SK-N-SH (cell line): ENCODE data around the gene APOC3. TPM values are rescaled to one million over a fixed set of nuclear protein-coding genes. Genes with fewer than 3 reads are reported as not detected.

Experiments
- CTCF ChIA-PET: fragments of 300-600, 350-600 bp; formaldehyde crosslinking; extraction: SDS; loops from one replicate; lab custom pipeline; 2021; lab: Yijun Ruan, JAX
- POLR2A ChIA-PET: fragments of 350-600 bp; sonication (Branson Sonifier 250); formaldehyde crosslinking; extraction: SDS; loops from one replicate; lab custom pipeline; 2020; ENCODE audit warnings: antibody characterized with exemption, inconsistent platforms; lab: Yijun Ruan, JAX
- DNase-seq: peaks from one replicate; pipeline ENCODE4 v3.0.0; 2012
- H2AFZ ChIP-seq: fragments of 200-600 bp; sonication (generic); 2 replicates; pipeline ENCODE4 v1.8.1; 2016; ENCODE audit warnings: antibody characterized with exemption, mild to moderate bottlenecking, low read depth
- H3F3A ChIP-seq: fragments of 200-600 bp; sonication (generic); replicated peaks from 2 replicates; pipeline ENCODE3; 2016; ENCODE audit warnings: antibody characterized with exemption, mild to moderate bottlenecking; ENCODE audit not compliant: insufficient read depth
- H3K27ac ChIP-seq, 2 experiments: fragments of 200-500 bp in 1 of 2; fragments of 200-600 bp in 1 of 2; sonication (Bioruptor generic) in 1 of 2; sonication (generic), shearing (Covaris generic) in 1 of 2; 2 replicates each; pipeline versions ENCODE4 v1.5.1 to v1.6.1; 2014 to 2016; ENCODE audit warnings: low read depth in 2 of 2, inconsistent platforms in 1 of 2, low read length in 1 of 2, mild to moderate bottlenecking in 1 of 2, mixed read lengths in 1 of 2
- H3K27me3 ChIP-seq: fragments of 200-600 bp; sonication (generic), shearing (Covaris generic); 2 replicates; pipeline ENCODE4 v1.6.1; 2016; ENCODE audit warnings: mixed run types; ENCODE audit not compliant: insufficient read depth
- H3K36me3 ChIP-seq, 2 experiments: fragments of 200-500 bp in 1 of 2; fragments of 200-600 bp in 1 of 2; sonication (Bioruptor generic) in 1 of 2; sonication (generic) in 1 of 2; replicated peaks in 1 of 2; 2 replicates each; pipeline versions ENCODE3 to v1.5.1; 2014 to 2016; ENCODE audit warnings: low read length in 1 of 2, mild to moderate bottlenecking in 1 of 2; ENCODE audit not compliant: insufficient read depth in 2 of 2, control insufficient read depth in 1 of 2
- H3K4me1 ChIP-seq, 2 experiments: fragments of 200-500 bp in 1 of 2; fragments of 200-600 bp in 1 of 2; sonication (Bioruptor generic) in 1 of 2; sonication (generic), shearing (Covaris generic) in 1 of 2; 2 replicates each; pipeline versions ENCODE4 v1.5.1 to v1.6.1; 2014 to 2016; ENCODE audit warnings: low read depth in 1 of 2, low read length in 1 of 2, mixed run types in 1 of 2; ENCODE audit not compliant: insufficient read depth in 2 of 2, control insufficient read depth in 1 of 2
- H3K4me2 ChIP-seq: fragments of 200-600 bp; sonication (generic), shearing (Covaris generic); 2 replicates; pipeline ENCODE4 v1.6.1; 2017; ENCODE audit warnings: mixed run types
- H3K4me3 ChIP-seq, 2 experiments: fragments of 200-500 bp in 1 of 2; fragments of 200-600 bp in 1 of 2; sonication (Bioruptor generic) in 1 of 2; sonication (generic), shearing (Covaris generic) in 1 of 2; 2 replicates each; pipeline versions ENCODE4 v1.5.1 to v1.8.1; 2014 to 2016; ENCODE audit warnings: low read depth in 2 of 2, inconsistent platforms in 1 of 2, low read length in 1 of 2, mild to moderate bottlenecking in 1 of 2, mixed read lengths in 1 of 2, moderate library complexity in 1 of 2
- H3K79me2 ChIP-seq: fragments of 200-600 bp; sonication (generic); 2 replicates; pipeline ENCODE4 v1.8.1; 2017; ENCODE audit warnings: mild to moderate bottlenecking; ENCODE audit not compliant: insufficient read depth
- H3K9ac ChIP-seq: fragments of 200-600 bp; sonication (generic); 2 replicates; pipeline ENCODE4 v1.6.1; 2017; ENCODE audit warnings: mixed run types
- H3K9me2 ChIP-seq: fragments of 200-600 bp; sonication (generic); 2 replicates; pipeline ENCODE4 v1.6.1; 2017; ENCODE audit warnings: mixed run types
- H3K9me3 ChIP-seq: fragments of 200-600 bp; sonication (generic); 2 replicates; pipeline ENCODE4 v1.6.1; 2017; ENCODE audit warnings: mixed run types, mild to moderate bottlenecking, moderate library complexity
- H4K20me1 ChIP-seq: fragments of 200-600 bp; sonication (generic); 2 replicates; pipeline ENCODE4 v1.6.1; 2017; ENCODE audit warnings: mild to moderate bottlenecking, mixed run types; ENCODE audit not compliant: insufficient read depth
- ELF1 ChIP-seq: IDR thresholded peaks from 2 replicates; pipeline ENCODE4 v1.4.0; 2012
- EZH2phosphoT487 ChIP-seq: fragments of 200-600 bp; sonication (generic); IDR thresholded peaks from 2 replicates; pipeline ENCODE4 v1.6.1; 2017; ENCODE audit warnings: low read depth, mixed run types, mild to moderate bottlenecking, antibody characterized with exemption, moderate library complexity, borderline replicate concordance
- FOSL2 ChIP-seq: IDR thresholded peaks from 2 replicates; pipeline ENCODE4 v1.4.0; 2012; ENCODE audit warnings: low read depth, mild to moderate bottlenecking, moderate library complexity, borderline replicate concordance
- FOXJ3 ChIP-seq: sonication (generic); formaldehyde crosslinking; IDR thresholded peaks from 2 replicates; pipeline ENCODE4 v1.5.1; 2020; ENCODE audit warnings: mild to moderate bottlenecking, missing genetic modification reagents
- FOXM1 ChIP-seq: IDR thresholded peaks from 2 replicates; pipeline ENCODE4 v1.4.0; 2012; ENCODE audit warnings: low read depth, mild to moderate bottlenecking
- GABPA ChIP-seq: IDR thresholded peaks from 2 replicates; pipeline ENCODE4 v1.4.0; 2012; ENCODE audit warnings: low read depth, mild to moderate bottlenecking
- JUND ChIP-seq: IDR thresholded peaks from 2 replicates; pipeline ENCODE4 v1.4.0; 2012
- MXI1 ChIP-seq: IDR thresholded peaks from 2 replicates; pipeline ENCODE4 v1.6.1; 2012; ENCODE audit warnings: mild to moderate bottlenecking, low read depth, low read length, improper control_type of control experiment
- NFIC ChIP-seq: IDR thresholded peaks from 2 replicates; pipeline ENCODE4 v1.4.0; 2012; ENCODE audit warnings: borderline replicate concordance
- POLR2AphosphoS5 ChIP-seq: IDR thresholded peaks from 2 replicates; pipeline ENCODE4 v1.6.1; 2012; ENCODE audit warnings: low read depth, low read length
- RAD21 ChIP-seq: IDR thresholded peaks from 2 replicates; pipeline ENCODE4 v1.6.1; 2012; ENCODE audit warnings: mild to moderate bottlenecking, low read length
- RCOR1 ChIP-seq: fragments of 150-350 bp; IDR thresholded peaks from 2 replicates; pipeline ENCODE4 v1.6.1; 2017; ENCODE audit warnings: antibody characterized with exemption, low read length
- RFX5 ChIP-seq: IDR thresholded peaks from 2 replicates; pipeline ENCODE4 v1.6.1; 2012; ENCODE audit warnings: mild to moderate bottlenecking, improper control_type of control experiment, low read length
- RXRA ChIP-seq: IDR thresholded peaks from 2 replicates; pipeline ENCODE4 v1.4.0; 2012; ENCODE audit warnings: low read depth, mild to moderate bottlenecking, borderline replicate concordance
- SIN3A ChIP-seq: IDR thresholded peaks from 2 replicates; pipeline ENCODE4 v1.6.1; 2012; ENCODE audit warnings: low read depth, mild to moderate bottlenecking, low read length, moderate library complexity, borderline replicate concordance
- TAF1 ChIP-seq: IDR thresholded peaks from 2 replicates; pipeline ENCODE4 v1.6.1; 2012; ENCODE audit warnings: low read depth, mild to moderate bottlenecking, low read length, moderate library complexity, borderline replicate concordance
- WGBS: methylation state at CpG from one replicate; pipeline ENCODE4 v1.1.6; 2017; ENCODE audit warnings: low lambda C conversion rate; 5-methylcytosine and 5-hydroxymethylcytosine counted together
- polyA plus RNA-seq, 3 experiments: library from polyadenylated mRNA; depleted of rRNA; stranded (reverse); fragments of >200 nt; gene quantifications; 2 replicates each; pipeline ENCODE4 v1.2.3, GENCODE V29; 2012
- TF ChIP-seq, protein P1 (sequence below): IDR thresholded peaks from 2 replicates; pipeline ENCODE4 v1.4.0; 2012; ENCODE audit warnings: low read depth, borderline replicate concordance
- TF ChIP-seq, protein P2 (sequence below): IDR thresholded peaks from 2 replicates; pipeline ENCODE4 v1.4.0; 2012; ENCODE audit warnings: low read depth, borderline replicate concordance

The APOC3 gene
- polyA plus RNA-seq, 1 of the 3 experiments (the other 2 are of a cell fraction), result not detected

DNA sequence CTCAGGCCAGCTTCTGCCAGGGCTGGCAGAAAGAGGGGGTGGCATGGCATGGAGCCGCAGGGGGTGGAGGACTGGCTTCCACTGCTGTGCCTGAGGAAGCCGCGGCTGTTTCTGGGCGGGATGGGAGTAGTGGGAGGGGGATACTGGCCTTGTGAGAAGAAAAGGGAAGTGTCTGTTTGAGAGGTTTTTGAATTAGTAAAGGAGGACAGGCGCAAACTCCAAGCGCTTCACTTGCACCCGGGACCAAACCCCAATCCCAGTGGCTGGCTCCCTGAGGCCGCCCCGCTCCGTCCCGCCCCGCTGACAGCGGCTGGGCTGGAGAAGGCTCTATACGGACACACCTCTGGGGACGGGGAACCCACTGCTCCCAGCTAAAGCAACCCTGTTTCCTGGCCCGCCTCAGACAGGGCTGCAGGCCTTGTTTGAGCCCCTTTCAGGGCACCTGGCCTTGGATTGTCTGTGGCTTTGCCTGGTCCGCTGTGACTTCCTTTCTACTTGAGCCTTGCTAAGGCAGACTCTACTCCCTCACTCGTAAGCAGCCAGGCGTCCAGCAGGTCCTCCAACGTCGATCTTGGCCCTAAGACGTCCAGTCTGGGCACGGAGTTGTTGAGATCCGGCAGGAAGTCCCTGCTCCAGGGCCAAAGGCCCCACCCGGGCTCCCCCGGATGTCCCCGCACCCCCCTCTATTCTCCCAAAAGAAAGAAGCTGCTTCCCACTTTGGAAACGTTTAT, 5.5 kb downstream of the APOC3 start:
- no peaks in the 10 kb centered on the region for H3F3A ChIP-seq
- no peaks in the 10 kb centered on the region for H4K20me1 ChIP-seq
- H3K27me3 ChIP-seq, result no peaks in the 10 kb centered on the region
- H3K9me2 ChIP-seq, result no peaks in the 10 kb centered on the region
- no peak overlapping the region for H3K4me2 ChIP-seq
- peaks cover 0 to 10% of the 10 kb centered on the region in 2 experiments; a peak in 1 of 4 replicates for H3K4me1 ChIP-seq
- no peaks in the 10 kb centered on the region for H3K9me3 ChIP-seq
- no peak overlapping the region for H3K4me3 ChIP-seq
- CTCF ChIA-PET, result interaction anchor here (0.9 to 3.1 kb wide), 20 partner anchors 10 to 309 kb away, joined by 3 to 59 read pairs (median 4); partner anchors contain the start of genes APOA4, APOA5, PAFAH1B2 and ZPR1
- no peaks in the 10 kb centered on the region for H3K36me3 ChIP-seq
- DNase-seq, result no peak
- no peak overlapping the region for H3K9ac ChIP-seq
- TF ChIP-seq JUND, result no peak
- TF ChIP-seq TAF1, result no peak
- TF ChIP-seq FOSL2, result no peak
- TF ChIP-seq GABPA, result no peak
- TF ChIP-seq RFX5, result no peak
- TF ChIP-seq ELF1, result no peak
- no peak for TF ChIP-seq MXI1
- TF ChIP-seq EZH2phosphoT487, result no peak
- no peak for TF ChIP-seq POLR2AphosphoS5
- TF ChIP-seq RAD21, result no peak
- no peak for TF ChIP-seq SIN3A
- TF ChIP-seq FOXM1, result no peak
- no peak for TF ChIP-seq NFIC
- TF ChIP-seq, protein P1, sequence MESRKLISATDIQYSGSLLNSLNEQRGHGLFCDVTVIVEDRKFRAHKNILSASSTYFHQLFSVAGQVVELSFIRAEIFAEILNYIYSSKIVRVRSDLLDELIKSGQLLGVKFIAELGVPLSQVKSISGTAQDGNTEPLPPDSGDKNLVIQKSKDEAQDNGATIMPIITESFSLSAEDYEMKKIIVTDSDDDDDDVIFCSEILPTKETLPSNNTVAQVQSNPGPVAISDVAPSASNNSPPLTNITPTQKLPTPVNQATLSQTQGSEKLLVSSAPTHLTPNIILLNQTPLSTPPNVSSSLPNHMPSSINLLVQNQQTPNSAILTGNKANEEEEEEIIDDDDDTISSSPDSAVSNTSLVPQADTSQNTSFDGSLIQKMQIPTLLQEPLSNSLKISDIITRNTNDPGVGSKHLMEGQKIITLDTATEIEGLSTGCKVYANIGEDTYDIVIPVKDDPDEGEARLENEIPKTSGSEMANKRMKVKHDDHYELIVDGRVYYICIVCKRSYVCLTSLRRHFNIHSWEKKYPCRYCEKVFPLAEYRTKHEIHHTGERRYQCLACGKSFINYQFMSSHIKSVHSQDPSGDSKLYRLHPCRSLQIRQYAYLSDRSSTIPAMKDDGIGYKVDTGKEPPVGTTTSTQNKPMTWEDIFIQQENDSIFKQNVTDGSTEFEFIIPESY, result no peak
- no peak for TF ChIP-seq RXRA
- TF ChIP-seq FOXJ3 (CRISPR knock-in tag), result no peak
- TF ChIP-seq, protein P2, sequence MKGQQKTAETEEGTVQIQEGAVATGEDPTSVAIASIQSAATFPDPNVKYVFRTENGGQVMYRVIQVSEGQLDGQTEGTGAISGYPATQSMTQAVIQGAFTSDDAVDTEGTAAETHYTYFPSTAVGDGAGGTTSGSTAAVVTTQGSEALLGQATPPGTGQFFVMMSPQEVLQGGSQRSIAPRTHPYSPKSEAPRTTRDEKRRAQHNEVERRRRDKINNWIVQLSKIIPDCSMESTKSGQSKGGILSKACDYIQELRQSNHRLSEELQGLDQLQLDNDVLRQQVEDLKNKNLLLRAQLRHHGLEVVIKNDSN, result no peak
- no peak for TF ChIP-seq RCOR1
- WGBS, result 91% methylated on average over 22 of the region's 28 CpGs
- no peak overlapping the region for H3K27ac ChIP-seq
- peak overlapping the region; percentile 65; the same call in 1 of the 2 replicates for H2AFZ ChIP-seq
- POLR2A ChIA-PET, result interaction anchor here (0.9 to 1.7 kb wide), 2 partner anchors 23 to 44 kb away, joined by 3 to 9 read pairs; partner anchors contain the start of gene APOA5
- H3K79me2 ChIP-seq, result no peaks in the 10 kb centered on the region
